SK-N-DZ (cell line): Measurements from ENCODE around the gene BUB1B.

ENCODE experiments used
- DNase-seq: peaks from one replicate; pipeline ENCODE4 v3.0.0-alpha.2; 2015; ENCODE audit warnings: low spot score

The BUB1B gene

DNA sequence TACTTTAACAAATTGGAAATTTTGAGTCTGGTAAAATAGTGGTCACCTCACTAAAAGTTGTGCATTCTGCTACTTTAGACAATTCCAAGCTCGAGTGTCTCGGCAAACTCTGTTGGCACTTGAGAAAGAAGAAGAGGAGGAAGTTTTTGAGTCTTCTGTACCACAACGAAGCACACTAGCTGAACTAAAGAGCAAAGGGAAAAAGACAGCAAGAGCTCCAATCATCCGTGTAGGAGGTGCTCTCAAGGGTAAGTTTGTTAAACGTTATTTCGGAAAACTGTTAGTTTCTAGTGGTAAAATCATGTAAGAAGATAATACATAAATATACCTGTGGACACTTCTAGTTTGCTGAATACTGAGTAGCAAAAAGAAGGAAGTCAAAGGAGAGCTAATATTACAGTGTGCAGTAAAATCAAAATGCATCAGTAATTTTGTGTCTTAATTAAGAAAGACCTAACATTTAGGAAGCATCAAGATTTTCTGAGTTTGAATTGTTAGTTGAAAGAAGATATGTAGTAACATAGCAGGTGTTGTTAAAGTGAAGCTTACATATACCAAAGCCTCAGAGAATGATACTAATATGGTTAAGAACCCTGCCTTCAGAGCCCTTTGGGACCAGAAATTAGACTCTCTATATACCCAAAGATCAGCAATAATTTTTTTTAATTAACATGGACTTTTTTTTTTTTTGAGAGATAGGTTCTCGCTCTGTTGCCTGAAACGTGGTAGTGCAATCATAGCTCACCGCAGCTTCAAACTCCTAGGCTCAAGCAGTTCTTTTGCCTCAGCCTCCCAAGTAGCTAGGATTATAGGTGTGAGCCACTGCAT is 23.0 kb downstream of the BUB1B start:
- no peak for DNase-seq

DNA sequence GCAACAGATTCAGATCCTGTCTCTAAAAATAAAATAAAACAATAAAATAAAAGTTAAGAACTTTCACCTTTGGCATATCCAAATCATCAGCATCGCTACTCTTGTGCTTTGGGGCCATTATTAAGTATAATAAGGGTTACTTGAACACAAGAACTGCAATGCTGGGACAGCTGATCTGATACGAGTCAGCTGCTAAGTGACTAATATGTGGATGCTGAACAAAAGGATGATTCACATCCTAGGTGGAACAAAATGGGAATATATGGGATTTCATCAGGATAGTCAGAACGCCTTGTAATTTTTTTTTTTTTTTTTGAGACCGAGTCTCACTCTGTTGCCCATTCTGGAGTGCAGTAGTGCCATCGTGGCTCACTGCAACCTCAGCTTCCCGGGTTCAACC is 29.7 kb downstream of the BUB1B start:
- no peak for DNase-seq

DNA sequence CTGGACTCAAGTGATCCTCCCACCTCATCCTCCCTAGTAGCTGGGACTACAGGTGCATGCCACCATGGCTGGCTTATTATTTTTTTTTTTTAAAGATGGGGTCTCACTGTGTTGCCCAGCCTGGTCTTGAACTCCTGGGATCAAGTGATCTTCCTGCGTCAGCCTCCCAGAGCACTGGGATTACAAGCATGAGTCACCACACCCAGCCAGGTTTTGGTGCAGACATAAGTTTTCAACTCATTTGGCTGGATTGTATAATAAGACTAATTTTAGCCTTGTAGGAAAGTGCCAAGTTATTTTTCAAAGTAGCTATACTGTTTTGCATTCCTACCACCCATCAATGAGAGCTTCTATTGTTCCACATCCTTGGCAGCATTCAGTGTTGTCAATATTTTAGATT is 32.1 kb downstream of the BUB1B start:
- DNase-seq: no peak

DNA sequence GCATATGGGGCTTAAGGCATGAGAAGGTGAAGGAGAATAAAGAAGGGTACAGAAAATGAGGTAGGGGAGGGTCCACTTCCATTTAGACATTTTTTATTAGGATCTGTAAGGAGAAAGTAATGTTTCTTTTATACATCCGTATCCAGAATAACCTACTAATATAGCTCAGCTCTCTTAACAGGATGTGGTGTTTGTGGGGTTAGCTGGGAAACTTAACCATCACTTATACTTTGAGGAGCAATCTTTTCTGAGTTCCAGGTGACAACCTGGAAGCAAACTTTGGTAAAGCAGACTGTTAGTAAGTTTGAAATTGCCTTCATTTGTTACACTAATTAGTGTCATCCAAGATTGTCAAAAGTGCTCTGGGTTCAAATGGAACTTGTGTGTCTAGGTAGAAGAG is 36.6 kb downstream of the BUB1B start:
- no peak for DNase-seq

DNA sequence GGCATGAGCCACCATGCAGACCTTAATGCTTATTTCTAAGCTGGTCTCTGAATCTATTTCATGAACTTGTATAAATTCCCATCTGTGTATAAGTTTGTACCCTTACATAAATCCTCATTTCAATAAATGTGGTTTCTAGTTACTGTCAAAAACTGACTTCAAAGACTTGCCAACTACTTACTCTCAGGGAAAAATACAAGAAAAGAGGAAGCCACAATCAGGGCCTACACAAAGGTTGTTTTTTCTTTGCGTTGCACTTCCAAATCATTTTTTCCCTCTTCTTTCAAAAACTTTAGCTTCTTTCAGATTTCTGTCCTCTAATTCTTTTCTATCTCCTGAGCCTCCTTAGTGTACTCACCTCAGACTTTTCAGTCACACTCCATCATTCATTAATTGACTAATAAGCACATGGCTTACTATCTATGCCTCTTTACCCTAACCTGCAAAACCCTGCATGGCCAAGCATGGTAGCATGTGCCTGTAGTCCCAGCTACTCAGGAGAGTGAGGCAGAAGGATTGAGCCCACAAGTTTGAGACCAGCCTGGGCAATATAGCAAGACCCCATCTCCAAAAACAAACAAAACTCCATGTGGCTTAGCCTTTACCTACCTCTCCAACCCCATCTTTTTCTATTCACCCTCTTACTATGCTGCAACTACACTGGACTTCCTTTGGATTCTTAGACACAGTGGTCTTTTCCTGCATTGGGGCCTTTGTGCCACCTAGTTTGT is 37.7 kb downstream of the BUB1B start:
- DNase-seq: no peak

DNA sequence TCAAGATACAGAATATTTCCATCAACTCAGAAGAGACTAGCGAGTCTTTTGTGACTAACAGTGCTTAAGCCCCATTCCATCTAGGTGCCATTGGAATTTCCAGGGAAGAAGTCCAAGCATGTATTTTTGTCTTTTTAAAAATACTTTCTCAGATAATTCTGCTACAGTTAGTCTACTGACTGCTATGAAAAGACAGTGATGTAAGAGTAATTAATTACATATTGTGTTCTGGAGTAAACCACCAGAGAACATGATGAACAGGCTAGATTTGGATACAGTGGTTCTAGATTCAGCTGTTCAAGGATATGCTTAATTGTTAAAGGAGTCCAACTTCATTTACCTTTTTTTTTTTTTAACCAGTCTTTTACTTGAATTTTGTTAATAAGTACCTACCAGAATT is 43.2 kb downstream of the BUB1B start:
- DNase-seq: no peak

DNA sequence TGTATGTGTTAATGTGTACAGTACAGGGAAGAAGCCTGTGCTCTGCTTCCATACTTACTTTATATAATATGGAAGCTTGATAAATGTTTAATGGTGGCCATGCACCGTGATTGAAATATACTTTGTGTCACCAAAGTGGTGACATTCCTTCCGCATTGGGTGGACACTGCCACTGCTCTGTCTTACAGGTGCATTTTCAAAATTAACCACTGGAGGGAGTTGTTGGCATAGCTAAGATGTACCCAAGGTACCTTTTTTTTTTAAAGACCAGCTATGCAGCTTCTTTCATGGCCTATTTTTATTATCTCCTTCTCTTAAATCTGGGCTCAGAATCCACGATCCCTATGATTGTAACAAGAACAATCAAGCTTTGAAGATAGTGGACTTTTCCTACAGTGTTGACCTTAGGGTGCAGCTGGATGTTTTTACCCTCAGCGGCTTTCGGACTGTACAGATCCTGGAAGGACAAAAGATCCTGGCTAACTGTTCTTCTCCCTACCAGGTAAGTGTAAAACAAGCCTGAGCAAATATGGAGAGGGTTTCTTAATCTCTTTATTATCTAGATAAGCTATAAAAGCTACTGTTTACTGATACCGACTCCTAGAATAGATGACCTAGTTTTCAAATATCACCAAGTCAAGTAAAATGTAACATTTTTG is 56.4 kb downstream of the BUB1B start:
- peak; percentile 69 for DNase-seq

DNA sequence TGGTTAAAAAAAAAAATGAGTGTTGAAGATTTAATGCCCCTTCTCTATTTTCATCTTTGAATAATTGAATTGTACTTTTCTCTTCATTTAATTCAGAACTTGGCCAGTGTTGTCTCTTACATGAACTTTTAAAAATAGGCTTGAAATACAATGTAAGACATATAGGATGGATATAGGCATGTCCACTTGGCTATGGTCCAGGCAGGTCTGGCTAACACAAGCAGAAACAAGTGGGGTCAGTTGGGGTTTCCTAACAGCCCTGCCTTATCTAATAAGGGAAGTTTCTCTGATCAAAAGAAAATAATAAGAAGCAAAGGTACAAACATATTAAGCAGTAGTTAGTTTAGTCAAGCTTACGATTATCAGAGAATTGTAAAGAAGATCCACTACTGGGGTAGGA is 58.9 kb downstream of the BUB1B start:
- DNase-seq: no peak

DNA sequence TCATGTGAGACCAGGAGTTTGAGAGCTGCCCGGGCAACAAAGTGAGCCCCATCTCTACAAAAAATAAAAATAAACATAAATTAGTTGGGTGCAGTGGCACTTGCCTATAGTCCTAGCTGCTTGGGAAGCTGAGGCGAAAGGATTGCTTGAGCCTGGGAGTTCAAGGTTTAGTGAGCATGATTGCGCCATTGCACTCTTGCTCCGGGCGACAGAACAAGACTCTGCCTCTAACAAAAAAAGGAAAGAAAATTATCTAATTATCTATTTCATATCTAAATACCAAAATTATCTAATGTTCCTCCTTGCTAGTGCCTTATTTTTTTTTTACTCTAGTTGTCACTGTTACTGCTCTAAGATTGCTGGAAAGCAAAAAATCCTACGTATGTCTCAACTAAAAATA is 61.3 kb downstream of the BUB1B start:
- DNase-seq: no peak

DNA sequence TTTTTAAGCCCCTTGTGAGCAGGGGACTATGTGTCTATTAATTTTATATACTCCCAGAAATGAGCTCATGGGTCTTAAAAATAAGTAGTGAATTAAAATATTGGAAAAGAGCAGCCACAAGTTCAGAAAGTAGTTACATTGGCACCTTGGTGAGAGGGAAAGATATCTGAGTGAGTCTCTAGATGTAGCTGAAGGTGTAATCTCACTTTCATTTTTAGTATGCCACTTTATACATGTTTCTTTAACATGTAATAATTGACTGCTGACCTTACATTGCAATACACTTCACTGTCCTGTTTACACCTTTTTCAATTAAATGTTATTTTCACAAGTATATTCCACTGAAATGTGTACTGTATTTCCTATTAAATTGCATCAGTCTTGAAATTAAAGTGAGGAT is 65.9 kb downstream of the BUB1B start:
- no peak for DNase-seq

DNA sequence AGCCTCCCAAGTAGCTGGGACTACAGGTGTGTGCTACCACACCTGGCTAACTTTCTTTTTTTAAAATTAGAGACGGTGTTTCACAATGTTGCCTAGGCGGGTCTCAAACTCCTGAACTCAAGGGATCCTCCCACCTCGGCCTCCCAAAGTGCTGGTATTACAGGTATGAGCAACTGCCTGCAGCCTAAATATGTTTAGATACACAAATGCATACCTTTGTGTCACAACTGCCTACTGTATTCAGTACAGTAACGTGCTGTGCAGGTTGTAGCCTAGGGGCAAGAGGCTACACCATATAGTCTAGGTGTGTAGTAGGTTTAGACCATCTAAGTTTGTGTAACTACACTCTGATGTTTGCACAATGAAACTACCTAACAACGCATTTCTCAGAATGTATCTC is 68.4 kb downstream of the BUB1B start:
- no peak for DNase-seq

DNA sequence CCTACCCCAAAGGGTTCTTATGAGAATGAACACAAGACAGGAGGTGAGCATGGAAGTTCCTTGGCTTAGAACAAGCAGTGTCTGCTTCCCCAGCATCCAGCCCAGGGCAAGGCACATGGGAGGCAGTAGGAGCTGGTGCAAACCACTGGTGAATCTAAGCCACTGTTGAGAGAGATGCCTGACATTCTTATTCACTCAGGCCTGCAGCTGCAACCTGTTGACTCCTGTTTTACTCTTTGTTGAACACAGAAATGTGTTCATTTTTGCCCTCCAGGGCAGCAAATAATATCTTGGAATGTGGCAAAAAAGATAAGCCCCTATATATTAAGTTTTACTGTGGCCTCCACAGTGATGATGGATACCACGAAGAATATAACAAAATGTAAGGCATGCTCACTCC is 69.1 kb downstream of the BUB1B start:
- no peak for DNase-seq

DNA sequence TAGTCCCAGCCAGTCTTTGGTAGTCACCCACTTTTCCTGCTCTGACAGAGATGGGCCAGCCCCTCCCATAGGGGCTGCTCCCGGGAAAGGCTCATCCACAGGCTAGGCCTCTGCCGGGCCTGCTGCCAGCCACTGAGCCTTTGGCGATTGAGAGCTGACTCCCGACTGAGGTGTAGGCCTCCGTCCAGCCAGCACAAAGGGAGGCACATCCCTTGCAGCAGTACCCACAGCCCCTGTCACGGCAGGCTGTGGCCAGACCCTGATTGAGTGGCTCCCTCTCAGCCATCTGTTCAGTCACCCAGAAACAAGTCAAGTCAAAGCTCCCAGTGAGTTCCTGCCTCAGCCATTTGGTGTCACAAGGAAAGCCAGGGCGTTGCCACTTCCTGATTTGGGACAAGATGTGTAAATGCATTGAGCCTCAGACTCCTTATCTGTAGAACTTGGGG is 71.8 kb downstream of the BUB1B start:
- DNase-seq: no peak

DNA sequence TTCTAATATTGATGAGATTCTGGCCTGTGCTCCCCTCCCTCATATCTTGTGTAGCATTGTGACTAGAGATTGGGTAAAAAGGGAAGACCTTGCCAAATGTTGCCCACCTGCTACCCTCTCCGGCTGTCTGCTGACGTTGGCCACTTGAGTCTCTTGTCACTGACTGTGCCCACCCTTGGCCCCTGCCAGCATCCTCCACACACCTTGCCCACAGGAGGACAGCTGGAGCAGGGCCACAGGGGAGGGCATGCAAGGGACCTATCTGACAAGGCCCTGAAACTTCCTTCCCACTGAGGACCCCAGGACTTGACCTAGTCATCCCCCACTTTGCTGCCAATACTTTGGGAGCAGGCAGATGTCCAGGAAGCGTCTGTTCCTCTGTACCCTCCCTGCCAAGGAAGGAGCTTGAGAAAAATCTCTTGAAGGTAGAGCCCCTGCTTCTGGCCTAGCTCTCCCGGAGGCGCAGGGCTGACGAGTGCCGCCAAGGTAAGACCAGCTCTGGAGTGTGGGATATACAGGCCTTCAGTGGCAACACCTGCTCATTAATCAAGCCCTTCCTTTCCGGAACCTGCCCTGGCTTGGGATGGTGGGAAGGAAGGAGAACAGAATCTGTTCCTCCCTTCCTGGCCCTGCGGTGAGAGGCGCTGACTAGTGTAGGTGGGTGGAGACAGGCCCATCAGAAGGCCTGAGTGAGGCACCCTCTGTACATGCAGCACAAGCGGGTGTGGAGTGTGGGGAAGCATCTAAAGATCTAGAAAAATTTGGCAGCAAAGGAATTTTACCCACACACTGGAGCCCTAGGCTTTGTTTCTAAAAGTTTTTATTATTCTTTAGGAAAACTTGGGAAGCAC is 73.1 kb downstream of the BUB1B start:
- no peak for DNase-seq

DNA sequence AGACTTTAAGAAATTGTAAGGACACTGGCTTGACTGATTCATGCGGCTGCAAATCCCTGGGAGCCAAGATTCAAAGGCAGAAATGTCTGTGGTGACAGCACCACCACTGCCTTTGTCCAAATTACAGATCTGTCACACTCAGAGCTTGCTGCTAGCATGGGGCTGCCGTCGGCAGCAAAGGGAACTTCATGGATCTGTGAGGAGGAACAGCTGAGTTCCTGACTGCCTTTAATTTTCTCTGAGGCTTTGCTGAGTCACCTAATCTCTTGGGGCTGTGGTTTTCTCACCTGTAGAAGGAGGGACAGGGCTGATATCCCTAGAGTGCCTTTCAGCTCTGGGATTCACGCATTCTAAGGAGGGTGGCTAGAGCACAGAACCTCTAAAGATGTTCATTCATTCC is 73.9 kb downstream of the BUB1B start:
- no peak for DNase-seq

DNA sequence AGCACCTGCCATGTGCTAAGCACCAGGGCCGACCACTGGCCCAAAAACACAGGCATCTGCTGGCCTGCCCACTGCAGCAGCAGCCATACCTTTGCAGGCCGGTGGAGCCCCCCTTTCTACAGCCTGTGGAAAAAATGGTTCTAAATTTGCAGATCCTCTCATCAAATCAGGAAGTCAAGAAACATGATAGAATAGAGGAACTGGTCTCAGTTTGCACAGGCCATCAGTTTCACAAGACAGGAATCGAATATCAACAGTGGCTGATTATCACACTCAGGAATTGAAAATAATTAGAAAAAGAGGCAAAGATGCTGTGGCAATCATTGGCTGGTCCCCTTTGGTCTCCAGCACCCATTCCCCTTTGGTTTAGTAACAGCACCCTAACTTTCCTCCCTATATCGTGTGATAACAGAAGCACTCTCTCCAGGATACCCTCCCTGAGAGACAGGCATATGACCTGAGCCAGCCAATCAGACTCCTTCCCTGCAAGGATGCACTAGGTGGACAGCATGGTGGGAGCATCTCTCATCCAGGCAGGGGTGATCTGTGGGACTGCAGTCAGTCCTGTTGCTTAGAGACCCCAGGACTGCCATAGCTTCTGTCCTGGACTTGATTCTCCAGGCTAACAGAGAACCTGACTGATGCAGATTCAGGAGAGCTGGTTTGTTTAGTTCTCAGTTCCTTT is 74.5 kb downstream of the BUB1B start:
- peak; percentile 33 for DNase-seq

DNA sequence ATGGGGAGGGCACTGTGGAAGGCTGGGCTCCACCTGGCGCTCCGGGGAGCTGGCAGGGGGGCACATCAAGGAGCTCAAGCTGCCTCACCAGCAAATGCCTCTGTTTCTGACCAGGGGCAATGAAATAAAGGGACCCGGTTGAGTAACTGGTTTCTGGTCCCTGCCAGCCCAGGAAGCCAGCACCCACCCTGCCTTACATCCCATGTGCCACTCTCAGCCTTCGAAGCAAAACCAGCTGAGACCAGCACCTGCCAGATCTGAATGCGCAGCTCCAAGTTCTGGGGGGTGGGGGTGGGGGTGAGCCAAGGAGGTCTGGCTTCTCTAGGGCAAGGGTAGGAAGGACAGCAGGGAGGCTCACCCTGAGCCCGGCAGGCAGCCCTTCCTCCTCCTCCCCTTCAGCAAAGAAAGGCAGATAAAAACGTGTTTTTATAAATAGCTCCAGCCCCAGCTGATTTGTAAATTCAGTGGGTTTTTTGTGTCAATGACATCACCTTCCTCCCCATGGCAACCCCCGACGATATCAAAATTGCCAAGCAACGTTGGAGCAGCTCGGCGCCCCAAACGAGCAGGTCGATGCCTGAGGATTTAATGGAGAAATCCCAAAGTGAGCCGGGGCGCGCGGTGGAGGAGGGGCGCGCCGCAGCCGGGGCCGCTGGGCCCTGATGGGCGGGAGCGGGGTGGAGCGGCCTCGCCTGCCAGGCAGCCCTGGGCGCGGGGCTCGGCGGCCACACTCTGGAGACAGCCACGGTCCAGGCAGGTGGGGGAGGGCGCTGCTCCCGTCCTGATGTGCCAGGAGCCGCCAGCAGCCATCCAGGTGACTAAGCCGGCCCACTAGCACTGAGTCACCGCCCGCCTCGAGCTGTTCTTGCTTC is 77.9 kb downstream of the BUB1B start, which contains the start of gene PAK6:
Gene PAK6 (plus strand): TSS at position 532 of the 872 bp plus-strand sequence. CDS start 25,723 bp downstream, outside the sequence.
- DNase-seq: no peak

DNA sequence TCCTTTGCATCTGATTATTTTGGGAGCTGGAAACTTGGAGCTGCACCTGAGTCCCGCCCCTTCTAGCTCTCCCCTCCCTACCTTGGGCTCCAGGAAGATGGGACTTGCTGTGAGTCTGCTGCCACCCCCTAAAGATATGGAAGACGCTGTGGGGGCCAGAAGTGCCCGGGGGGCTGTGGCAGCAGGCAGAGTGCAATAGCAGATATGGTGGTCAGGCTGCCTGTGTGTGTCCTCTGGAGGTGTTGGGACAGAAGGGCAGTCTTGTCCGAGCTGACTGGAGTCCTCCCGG is 78.5 kb downstream of the BUB1B start:
- no peak for DNase-seq

DNA sequence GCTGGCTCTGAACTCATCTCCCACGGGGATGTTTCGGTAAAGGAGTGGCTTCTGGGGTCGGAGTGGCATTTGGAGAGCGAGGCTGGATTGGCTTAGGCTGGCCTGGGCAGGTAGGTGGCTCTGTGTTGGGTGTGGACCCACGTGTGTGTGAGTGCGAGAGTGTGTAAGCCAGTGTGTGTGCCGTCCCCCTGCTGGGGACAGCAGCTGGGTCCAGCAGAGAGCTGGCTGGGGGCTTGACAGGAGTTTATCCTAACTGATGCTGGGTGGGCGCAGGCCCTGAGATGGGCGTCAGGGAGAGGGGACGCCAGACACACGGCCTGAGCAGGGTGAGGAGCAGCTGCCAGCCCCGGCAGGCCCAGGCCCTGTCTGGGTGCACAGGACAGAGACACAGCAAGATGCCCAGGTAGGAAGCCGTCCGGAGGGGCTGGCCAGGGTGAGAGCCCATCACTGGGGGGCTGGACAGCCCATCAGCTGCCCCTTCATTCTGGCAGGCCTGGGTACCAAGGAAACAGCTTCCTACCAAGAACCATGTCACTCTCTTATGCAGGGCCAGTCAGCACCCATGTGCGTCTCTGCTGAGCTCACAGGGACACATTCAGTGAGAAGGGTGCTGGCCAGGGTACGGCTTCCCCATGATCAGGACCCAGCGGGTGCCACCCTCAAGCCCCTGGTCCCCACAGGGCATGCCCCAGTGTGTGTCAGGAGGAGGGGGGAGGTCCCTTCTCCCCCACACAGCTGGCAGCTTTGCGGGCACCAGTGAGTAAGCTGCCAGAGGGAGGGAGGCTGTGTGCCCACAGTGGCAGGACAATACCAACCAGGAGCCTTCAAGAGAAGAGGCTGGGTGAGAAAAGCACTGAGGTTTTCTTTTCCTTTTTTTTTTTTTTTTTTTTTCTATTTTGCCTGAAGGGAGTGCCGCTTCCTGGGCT is 79.1 kb downstream of the BUB1B start:
- no peak for DNase-seq
